Breast epithelium (tissue), 3 donors: ENCODE measurements around the gene KCNS1.

Source experiments
- POLR2A ChIP-seq: fragments of 450-650 bp; IDR thresholded peaks from one replicate; pipeline ENCODE4 v1.6.1; 2016; ENCODE audit warnings: antibody characterized with exemption, mild to moderate bottlenecking, moderate library complexity
- POLR2AphosphoS5 ChIP-seq, 3 donors: sonication (generic); formaldehyde crosslinking; IDR thresholded peaks; one replicate each; pipeline ENCODE4 v1.6.1; 2017; ENCODE audit warnings: antibody characterized with exemption in 3 of 3
- TF ChIP-seq, protein P1 (sequence below), 3 donors: fragments of 450-650 bp; IDR thresholded peaks; one replicate each; pipeline ENCODE4 v1.5.1; 2016 to 2017; ENCODE audit warnings: antibody characterized with exemption in 3 of 3, mild to moderate bottlenecking in 3 of 3, moderate library complexity in 3 of 3

DNA sequence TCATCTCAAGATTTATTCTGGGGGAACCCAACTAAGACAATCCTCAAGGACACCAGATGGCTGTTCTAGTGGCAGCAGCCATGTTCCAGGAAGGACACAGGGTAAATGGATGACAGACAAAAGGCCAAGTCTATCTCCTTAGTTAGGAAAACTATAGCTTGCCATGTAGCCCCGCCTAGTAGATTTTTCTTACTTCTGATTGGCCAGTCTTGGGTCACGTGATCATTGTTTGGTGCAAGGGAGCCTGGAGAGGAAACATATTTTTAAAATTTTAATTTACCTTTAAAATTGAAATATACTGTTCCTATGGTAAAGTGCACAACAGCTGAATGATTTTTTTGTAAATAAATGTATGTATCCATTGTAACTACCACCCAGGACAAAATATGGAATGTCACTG lies 4.4 kb upstream of the KCNS1 start:
- no peak for TF ChIP-seq POLR2AphosphoS5 (IDR thresholded peaks at IDR 0.05)
- TF ChIP-seq POLR2A: no peak
- TF ChIP-seq, protein P1, sequence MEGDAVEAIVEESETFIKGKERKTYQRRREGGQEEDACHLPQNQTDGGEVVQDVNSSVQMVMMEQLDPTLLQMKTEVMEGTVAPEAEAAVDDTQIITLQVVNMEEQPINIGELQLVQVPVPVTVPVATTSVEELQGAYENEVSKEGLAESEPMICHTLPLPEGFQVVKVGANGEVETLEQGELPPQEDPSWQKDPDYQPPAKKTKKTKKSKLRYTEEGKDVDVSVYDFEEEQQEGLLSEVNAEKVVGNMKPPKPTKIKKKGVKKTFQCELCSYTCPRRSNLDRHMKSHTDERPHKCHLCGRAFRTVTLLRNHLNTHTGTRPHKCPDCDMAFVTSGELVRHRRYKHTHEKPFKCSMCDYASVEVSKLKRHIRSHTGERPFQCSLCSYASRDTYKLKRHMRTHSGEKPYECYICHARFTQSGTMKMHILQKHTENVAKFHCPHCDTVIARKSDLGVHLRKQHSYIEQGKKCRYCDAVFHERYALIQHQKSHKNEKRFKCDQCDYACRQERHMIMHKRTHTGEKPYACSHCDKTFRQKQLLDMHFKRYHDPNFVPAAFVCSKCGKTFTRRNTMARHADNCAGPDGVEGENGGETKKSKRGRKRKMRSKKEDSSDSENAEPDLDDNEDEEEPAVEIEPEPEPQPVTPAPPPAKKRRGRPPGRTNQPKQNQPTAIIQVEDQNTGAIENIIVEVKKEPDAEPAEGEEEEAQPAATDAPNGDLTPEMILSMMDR (IDR thresholded peaks at IDR 0.05): no peak
